GM23338 (cell line): Measurements from ENCODE around the gene HEBP1.

Experiments used
- CTCF ChIP-seq, 2 experiments: fragments of 200-600 bp in 1 of 2; sonication (generic) in 1 of 2; conservative IDR thresholded peaks; 2 replicates each; pipeline versions ENCODE4 v1.5.1 to v1.6.1; 2016 to 2017; ENCODE audit warnings: antibody characterized with exemption in 2 of 2, low read depth in 2 of 2, mild to moderate bottlenecking in 2 of 2, moderate library complexity in 1 of 2
- ETS1 ChIP-seq: IDR thresholded peaks from 2 replicates; pipeline ENCODE4 v1.6.1; 2016; ENCODE audit warnings: antibody characterized with exemption
- EZH2 ChIP-seq: fragments of 200-600 bp; sonication (generic); IDR thresholded peaks from one replicate; pipeline ENCODE4 v1.8.0; 2017; ENCODE audit warnings: antibody characterized with exemption, mild to moderate bottlenecking, low read depth; ENCODE audit not compliant: unreplicated experiment
- EZH2phosphoT487 ChIP-seq: fragments of 200-600 bp; sonication (generic); IDR thresholded peaks from one replicate; pipeline ENCODE4 v1.8.1; 2018; ENCODE audit warnings: antibody characterized with exemption; ENCODE audit not compliant: unreplicated experiment
- TF ChIP-seq, protein P1 (sequence below): IDR thresholded peaks from one replicate; pipeline ENCODE4 v1.6.1; 2018; ENCODE audit warnings: antibody characterized with exemption; ENCODE audit not compliant: unreplicated experiment

DNA sequence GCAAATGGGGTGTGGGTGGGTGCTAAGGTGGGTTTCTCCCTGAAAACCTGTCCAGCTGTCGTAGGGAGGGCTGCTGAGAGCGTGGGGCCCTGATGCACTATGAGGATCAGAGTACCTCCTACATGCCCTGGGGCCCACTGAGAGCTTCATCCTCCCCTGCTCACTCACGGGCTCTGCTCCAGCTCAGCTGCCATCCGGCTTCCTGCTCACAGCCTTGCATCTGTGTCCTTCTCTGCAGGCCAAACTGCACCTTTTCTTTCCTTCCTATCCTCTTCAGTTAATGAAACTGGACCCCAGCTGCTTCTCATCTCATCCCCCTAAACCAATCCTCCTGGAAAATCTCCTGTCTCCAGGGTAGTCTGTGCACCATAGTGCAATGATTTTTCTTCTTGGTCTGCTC is 25.9 kb downstream of the HEBP1 start:
- TF ChIP-seq, protein P1, sequence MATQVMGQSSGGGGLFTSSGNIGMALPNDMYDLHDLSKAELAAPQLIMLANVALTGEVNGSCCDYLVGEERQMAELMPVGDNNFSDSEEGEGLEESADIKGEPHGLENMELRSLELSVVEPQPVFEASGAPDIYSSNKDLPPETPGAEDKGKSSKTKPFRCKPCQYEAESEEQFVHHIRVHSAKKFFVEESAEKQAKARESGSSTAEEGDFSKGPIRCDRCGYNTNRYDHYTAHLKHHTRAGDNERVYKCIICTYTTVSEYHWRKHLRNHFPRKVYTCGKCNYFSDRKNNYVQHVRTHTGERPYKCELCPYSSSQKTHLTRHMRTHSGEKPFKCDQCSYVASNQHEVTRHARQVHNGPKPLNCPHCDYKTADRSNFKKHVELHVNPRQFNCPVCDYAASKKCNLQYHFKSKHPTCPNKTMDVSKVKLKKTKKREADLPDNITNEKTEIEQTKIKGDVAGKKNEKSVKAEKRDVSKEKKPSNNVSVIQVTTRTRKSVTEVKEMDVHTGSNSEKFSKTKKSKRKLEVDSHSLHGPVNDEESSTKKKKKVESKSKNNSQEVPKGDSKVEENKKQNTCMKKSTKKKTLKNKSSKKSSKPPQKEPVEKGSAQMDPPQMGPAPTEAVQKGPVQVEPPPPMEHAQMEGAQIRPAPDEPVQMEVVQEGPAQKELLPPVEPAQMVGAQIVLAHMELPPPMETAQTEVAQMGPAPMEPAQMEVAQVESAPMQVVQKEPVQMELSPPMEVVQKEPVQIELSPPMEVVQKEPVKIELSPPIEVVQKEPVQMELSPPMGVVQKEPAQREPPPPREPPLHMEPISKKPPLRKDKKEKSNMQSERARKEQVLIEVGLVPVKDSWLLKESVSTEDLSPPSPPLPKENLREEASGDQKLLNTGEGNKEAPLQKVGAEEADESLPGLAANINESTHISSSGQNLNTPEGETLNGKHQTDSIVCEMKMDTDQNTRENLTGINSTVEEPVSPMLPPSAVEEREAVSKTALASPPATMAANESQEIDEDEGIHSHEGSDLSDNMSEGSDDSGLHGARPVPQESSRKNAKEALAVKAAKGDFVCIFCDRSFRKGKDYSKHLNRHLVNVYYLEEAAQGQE: no peak
- TF ChIP-seq CTCF (conservative IDR thresholded peaks at IDR 0.05; ENCODE audit: low read depth in 2 of 2) (no peak), EZH2phosphoT487 (no peak), ETS1 (no peak), EZH2 (no peak)
